NB4 (cell line): ENCODE data around the gene OSBPL7.

ENCODE experiments used
- DNase-seq: peaks from one replicate; pipeline ENCODE4 v3.0.0; 2010; ENCODE audit warnings: low read depth
- H3K4me3 ChIP-seq: one replicate; pipeline ENCODE4 v1.5.1; 2011; ENCODE audit warnings: mild to moderate bottlenecking, low read depth, low read length, moderate library complexity
- MYC ChIP-seq: IDR thresholded peaks from 2 replicates; pipeline ENCODE4 v1.6.1; 2011; ENCODE audit warnings: low read depth, low read length
- POLR2A ChIP-seq: IDR thresholded peaks from 2 replicates; pipeline ENCODE4 v1.6.1; 2011; ENCODE audit warnings: mild to moderate bottlenecking; ENCODE audit not compliant: insufficient read length; ENCODE audit errors: extremely low read depth
- TF ChIP-seq, protein P1 (sequence below): IDR thresholded peaks from one replicate; pipeline ENCODE4 v1.5.1; 2012; ENCODE audit warnings: low read depth, low read length
- TF ChIP-seq, protein P2 (sequence below): IDR thresholded peaks from 2 replicates; pipeline ENCODE4 v1.6.1; 2011; ENCODE audit warnings: low read depth, low read length

The OSBPL7 gene

DNA sequence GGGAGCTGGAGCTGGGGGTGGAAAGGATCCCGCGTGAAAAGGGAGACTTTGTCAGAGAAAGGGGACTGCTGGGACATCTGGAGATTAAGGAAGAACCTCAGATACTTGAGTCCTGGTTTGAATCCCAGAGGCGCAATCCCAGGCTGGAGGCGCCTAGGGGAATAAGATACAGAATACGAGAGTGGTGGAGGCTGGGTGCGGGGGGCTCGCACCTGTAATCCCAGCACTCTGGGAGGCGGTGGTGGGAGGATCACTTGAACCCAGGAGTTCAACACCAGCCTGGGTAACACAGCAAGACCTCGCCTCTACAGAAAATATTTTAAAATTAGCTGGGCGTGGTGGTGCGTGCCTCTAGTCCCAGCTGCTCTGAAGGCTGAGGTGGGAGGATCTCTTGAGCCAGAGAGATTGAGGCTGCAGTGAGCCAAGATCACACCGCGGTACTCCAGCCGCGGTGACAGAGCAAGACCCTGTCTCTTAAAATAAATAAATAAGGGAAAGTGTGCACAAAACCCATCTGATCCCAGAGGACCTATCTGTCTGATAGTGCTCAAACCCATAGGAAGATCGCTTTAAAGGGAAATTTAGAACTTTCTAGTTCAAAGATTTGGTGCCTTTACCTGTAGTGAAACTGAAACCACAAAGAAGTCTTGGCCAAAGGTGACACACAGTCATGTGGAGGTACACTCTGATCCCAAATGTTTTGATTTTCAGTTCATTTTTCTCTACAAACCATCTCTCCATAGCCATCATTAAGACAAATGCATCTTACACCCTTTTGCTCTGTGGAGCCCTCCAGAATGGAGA lies 20.1 kb upstream of the OSBPL7 start:
- TF ChIP-seq, protein P1, sequence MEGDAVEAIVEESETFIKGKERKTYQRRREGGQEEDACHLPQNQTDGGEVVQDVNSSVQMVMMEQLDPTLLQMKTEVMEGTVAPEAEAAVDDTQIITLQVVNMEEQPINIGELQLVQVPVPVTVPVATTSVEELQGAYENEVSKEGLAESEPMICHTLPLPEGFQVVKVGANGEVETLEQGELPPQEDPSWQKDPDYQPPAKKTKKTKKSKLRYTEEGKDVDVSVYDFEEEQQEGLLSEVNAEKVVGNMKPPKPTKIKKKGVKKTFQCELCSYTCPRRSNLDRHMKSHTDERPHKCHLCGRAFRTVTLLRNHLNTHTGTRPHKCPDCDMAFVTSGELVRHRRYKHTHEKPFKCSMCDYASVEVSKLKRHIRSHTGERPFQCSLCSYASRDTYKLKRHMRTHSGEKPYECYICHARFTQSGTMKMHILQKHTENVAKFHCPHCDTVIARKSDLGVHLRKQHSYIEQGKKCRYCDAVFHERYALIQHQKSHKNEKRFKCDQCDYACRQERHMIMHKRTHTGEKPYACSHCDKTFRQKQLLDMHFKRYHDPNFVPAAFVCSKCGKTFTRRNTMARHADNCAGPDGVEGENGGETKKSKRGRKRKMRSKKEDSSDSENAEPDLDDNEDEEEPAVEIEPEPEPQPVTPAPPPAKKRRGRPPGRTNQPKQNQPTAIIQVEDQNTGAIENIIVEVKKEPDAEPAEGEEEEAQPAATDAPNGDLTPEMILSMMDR, result no peak
- TF ChIP-seq MYC, result no peak
- TF ChIP-seq POLR2A, result no peak
- TF ChIP-seq, protein P2, sequence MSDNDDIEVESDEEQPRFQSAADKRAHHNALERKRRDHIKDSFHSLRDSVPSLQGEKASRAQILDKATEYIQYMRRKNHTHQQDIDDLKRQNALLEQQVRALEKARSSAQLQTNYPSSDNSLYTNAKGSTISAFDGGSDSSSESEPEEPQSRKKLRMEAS, result no peak
- DNase-seq, result no peak
- H3K4me3 ChIP-seq, result peak overlapping the region; percentile 74

DNA sequence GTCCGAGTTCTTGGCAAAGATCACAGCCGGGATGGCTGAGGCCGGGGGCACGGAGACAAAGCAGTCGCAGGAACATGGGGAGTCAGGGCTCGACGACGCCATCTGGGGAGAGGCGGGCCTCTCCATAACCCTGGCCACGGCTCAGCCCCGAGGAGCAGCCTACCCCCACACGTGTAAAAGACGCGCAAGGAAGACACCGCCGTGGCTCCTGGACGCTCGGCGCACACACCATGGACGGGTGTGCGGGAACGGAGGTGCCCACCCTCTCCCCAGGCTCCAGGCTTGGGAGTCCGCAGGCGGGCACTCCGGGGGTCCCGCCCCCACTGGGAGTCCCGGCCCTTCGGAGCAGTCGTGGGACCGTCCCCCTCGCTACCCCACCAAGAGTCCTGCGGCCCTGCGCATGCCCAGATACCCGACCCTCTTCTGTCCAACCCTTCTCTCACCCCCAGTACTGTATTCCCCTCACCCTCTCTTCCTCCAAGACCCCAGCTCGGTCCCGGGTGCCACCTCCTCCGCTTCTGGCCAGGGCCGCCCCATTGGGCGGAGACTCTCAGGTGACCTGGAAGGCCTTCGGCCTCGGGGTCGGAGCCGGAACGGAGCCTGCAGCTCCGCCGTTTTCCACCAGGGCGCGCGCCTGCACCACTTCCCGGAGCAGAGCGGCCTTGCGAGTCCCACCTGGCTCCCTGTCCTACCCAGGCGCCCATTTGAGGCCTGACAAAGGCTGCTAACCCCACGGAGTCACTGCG lies 19.3 kb upstream of the OSBPL7 start, which contains the start of gene SCRN2:
Gene SCRN2 (minus strand): TSS at position 532 of the 746 bp plus-strand sequence. CDS start 430 bp downstream, at position 102.
- peak; percentile 87 for DNase-seq
- TF ChIP-seq, protein P1, result peak; percentile 77
- TF ChIP-seq POLR2A (peak; percentile 60), MYC (peak; percentile 70)
- TF ChIP-seq, protein P2, result peak; percentile 67; the same call in 1 of the 2 replicates
- peak within 1 kb of the TSS; percentile 74 for H3K4me3 ChIP-seq

DNA sequence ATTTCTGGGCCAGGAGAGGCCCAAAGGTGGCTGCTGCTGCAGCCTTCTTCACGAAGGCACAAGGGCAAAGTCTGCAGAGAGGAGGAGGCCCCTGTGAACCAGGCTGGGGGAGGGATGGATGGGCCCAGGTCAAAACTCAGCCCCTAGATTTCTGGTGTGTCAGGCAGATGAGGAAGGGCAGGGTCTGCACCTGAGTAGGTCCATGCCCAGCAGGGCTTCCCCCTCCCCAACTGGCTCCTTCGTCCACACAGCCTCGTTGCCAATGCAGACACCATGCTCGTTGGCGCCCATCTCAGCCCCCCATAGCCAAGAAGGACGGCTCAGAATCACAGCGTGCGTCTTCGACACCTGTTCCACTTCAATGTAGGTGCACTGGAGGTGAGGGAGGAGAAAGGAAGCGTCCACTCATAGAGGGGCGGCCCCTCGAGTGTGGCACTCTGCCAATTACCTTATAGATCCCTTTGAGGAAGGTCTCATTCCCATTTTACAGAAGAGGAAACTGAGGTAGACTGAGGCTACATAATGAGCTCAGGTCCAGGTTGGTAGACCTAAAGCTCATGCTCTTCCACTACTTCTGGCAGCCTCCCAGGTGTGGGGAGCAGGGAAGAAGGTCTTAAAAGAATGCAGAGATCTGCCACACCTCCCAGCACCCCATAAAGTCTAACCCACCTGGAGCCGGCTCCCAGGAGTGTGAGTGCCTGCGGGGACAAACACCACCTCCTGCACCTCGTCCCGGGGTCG lies 18.6 kb upstream of the OSBPL7 start:
- H3K4me3 ChIP-seq, result peak overlapping the region; percentile 74
- DNase-seq, result no peak
- TF ChIP-seq, protein P2, result no peak
- TF ChIP-seq MYC (no peak), POLR2A (no peak)
- TF ChIP-seq, protein P1, result no peak

DNA sequence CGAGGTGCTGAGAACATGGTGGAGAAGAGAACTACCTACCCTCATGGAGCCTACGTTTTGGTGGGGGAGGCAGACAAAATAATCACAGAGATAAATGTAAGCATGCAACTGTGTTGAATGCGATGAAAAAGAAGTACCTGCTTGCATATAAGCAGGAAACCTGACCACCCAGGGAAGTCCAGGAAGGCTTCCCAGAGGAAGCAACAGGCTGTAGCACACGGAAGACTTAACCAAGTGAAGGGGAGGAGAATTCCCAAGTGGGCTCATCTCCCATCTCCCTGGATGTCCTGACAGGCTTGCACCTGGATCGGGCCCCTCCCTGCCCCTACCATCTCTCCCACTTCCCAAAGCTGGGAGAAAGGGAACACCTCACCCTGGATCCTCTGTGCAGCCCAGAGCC lies 17.5 kb upstream of the OSBPL7 start:
- TF ChIP-seq POLR2A (no peak), MYC (no peak)
- TF ChIP-seq, protein P1, result no peak
- TF ChIP-seq, protein P2, result no peak
- DNase-seq, result no peak
- H3K4me3 ChIP-seq, result no peak overlapping the region

DNA sequence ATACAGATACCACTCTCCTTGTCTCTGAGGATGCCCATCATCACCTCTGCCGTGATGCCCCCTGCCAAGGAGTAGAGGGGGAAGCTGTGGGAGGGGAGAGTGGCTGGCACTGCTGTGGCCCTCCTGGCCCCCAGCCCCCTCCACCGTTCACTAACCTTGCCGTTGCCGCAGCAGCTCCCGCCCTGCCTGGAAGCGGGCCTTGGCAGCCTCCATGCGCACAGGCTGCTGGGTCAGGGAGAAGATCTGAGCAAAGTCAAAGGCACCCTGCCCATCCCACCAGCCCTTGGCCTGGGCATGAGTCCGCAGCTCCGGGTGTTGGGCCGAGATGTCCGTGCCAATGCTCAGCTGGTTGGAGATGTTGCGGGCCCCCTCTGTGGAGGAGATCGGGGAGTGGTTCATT lies 17.0 kb upstream of the OSBPL7 start:
- no peak for DNase-seq
- TF ChIP-seq, protein P2, result no peak
- no peak overlapping the region for H3K4me3 ChIP-seq
